GM12891 (cell line): ENCODE data around the gene GTF3C2.

Source experiments
- DNase-seq: peaks from one replicate; pipeline ENCODE4 v3.0.0; 2011; ENCODE audit warnings: low spot score; ENCODE audit not compliant: insufficient read length
- FAIRE-seq: peaks from 2 replicates; lab custom pipeline; 2011; peaks lifted over from hg19 to GRCh38; lab: Jason Lieb, UNC
- PAX5 ChIP-seq: IDR thresholded peaks from 2 replicates; pipeline ENCODE4 v1.6.1; 2011; ENCODE audit warnings: low read length, moderate library complexity, mild to moderate bottlenecking; ENCODE audit not compliant: insufficient read depth, severe bottlenecking
- POLR2A ChIP-seq: IDR thresholded peaks from 2 replicates; pipeline ENCODE4 v1.6.1; 2011; ENCODE audit warnings: low read depth, low read length, control low read depth
- POLR2AphosphoS5 ChIP-seq: IDR thresholded peaks from 2 replicates; pipeline ENCODE4 v1.6.1; 2011; ENCODE audit warnings: low read depth, low read length, control low read depth
- POU2F2 ChIP-seq: IDR thresholded peaks from 2 replicates; pipeline ENCODE4 v1.6.1; 2011; ENCODE audit warnings: low read depth, mild to moderate bottlenecking, control low read depth, low read length, moderate library complexity
- SPI1 ChIP-seq: IDR thresholded peaks from 2 replicates; pipeline ENCODE4 v1.6.1; 2011; ENCODE audit warnings: low read depth, low read length, control low read depth
- TAF1 ChIP-seq: IDR thresholded peaks from 2 replicates; pipeline ENCODE4 v1.6.1; 2011; ENCODE audit warnings: low read depth, low read length, control low read depth

GTF3C2 gene

DNA sequence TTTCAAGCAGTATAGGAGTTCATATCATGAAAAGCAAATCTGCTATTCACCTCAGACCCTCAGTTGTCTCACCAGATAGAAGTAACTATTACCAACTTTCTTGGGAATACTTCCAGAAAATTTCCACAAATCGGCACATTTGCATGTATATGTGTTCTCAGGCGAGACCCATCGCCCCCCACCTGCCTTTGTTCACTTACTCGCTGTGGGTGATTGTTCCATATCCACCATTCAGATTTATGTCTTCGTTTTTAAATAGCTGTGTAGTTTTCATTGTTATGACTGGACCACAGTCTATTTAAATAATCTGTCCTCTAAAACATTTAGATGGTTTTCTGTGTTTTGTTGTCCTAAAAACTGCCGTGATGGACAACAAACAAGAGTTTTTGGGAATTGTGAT is 71.1 kb downstream of the GTF3C2 start:
- FAIRE-seq (no peak), DNase-seq (no peak)
- TF ChIP-seq POU2F2 (no peak), POLR2A (no peak), SPI1 (no peak), PAX5 (no peak), POLR2AphosphoS5 (no peak), TAF1 (no peak)

DNA sequence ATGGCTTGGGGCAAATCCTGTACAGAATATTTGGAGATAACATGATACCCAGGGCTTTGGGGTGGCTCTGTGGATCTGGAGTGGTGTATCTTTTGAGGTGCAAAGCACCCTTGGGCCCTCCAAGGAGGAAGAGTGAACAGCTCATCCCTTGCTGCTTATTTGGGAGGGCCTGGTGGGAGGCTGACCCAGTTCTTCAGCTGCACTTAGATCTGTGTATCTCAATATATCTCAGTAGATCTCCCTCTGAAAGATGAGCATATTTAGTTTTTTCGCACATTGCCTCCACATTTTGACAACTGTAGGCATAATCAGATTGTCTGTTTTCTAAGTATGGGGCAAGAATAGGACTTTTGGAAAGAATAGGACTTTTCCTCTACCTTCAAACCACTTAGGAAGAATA is 71.6 kb downstream of the GTF3C2 start:
- FAIRE-seq, result no peak

GRCh38 chr2:27282892-27283291 is 73.7 kb downstream of the GTF3C2 start:
- TF ChIP-seq POU2F2 (no peak), PAX5 (no peak), SPI1 (no peak), POLR2AphosphoS5 (no peak), POLR2A (no peak), TAF1 (no peak)

More for the DNA sequence above, 71.6 kb downstream of the GTF3C2 start:
- TF ChIP-seq TAF1 (no peak), POLR2AphosphoS5 (no peak), POLR2A (no peak), PAX5 (no peak), SPI1 (no peak), POU2F2 (no peak)
- DNase-seq, result no peak

GRCh38 chr2:27281855-27282559 is 74.6 kb downstream of the GTF3C2 start, which contains the start of gene TRIM54:
Gene TRIM54 (plus strand): TSS chr2:27282429. CDS start chr2:27282732, 303 bp downstream.
- TF ChIP-seq POLR2A, result no peak
- TF ChIP-seq POLR2AphosphoS5, result no peak
- TF ChIP-seq SPI1, result no peak
- TF ChIP-seq TAF1, result no peak
- no peak for TF ChIP-seq PAX5
- no peak for TF ChIP-seq POU2F2
- FAIRE-seq, result no peak
- DNase-seq, result no peak

More at GRCh38 chr2:27282892-27283291, 73.7 kb downstream of the GTF3C2 start:
- no peak for DNase-seq
- no peak for FAIRE-seq

GRCh38 chr2:27281442-27281841 is 75.1 kb downstream of the GTF3C2 start:
- FAIRE-seq, result no peak
- TF ChIP-seq TAF1, result no peak
- TF ChIP-seq POLR2AphosphoS5, result no peak
- no peak for TF ChIP-seq POU2F2
- TF ChIP-seq PAX5, result no peak
- DNase-seq, result no peak

DNA sequence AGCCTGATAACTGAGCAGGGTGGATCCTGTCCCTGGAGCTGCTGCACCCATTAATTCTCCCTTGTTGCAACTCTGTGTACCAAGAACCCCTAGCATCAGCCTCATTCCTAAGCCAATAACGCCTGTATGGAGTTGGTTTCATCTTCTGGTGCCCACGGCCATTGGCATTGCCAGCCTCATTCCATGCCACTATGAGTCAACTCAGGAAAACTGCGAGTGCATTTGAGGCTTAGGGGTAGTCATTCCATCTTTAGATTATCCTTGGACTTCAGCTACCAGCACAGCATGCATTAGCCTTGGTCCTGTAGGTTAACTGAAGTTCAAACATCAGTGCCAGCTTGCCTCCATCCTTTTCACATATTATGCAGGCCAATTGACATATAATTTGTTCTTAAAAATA is 75.7 kb downstream of the GTF3C2 start:
- no peak for FAIRE-seq
- DNase-seq, result no peak
- TF ChIP-seq PAX5 (no peak), POU2F2 (no peak), SPI1 (no peak), TAF1 (no peak), POLR2A (no peak), POLR2AphosphoS5 (no peak)

DNA sequence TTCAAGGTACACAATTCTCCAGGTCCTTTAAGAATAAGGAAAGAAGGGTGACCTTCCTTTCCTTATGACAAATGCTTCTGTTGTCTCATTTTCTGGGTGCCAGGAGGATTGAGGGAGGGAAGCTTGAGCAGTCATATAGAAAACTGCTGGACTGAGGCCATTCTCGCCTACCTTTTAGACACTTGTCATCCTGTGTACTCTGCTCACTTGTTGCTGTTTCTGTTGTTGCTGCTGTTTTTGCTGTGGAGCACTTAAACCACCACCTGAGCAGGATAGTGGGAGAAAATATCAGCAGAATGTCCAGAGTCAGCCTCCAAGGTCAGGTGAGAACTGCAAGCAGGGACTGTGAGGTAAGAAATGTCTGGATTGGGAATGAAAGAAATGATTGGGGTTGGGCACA is 78.6 kb downstream of the GTF3C2 start:
- FAIRE-seq (no peak), DNase-seq (no peak)
- TF ChIP-seq TAF1, result no peak
- TF ChIP-seq POLR2A, result no peak
- no peak for TF ChIP-seq PAX5
- TF ChIP-seq SPI1, result no peak
- TF ChIP-seq POU2F2, result no peak
